Renal cortical epithelial cell (primary cell): ENCODE data around the gene LUZP4. TPM values are rescaled to one million over a fixed set of nuclear protein-coding genes. Genes with fewer than 3 reads are reported as not detected.
"Not testable (repeated sequence)": the region's sequence is repeated elsewhere in the genome, so short reads cannot be mapped to it uniquely, and the experiment has no call there.

Source experiments
- DNase-seq: peaks from one replicate; pipeline ENCODE4 v3.0.0-alpha.2; 2011; ENCODE audit warnings: low read depth
- total RNA-seq: library from RNA; depleted of rRNA; stranded (reverse); fragments of >200 nt; gene quantifications from 2 replicates; pipeline ENCODE4 v1.2.3, GENCODE V29; 2014

Gene LUZP4
- not detected in 2 replicates for total RNA-seq

- DNase-seq, result no peak
These were observed at the start of gene LUZP4 for GRCh38 chrX:115289465-115289864. Gene LUZP4 (plus strand): TSS chrX:115289715. CDS start chrX:115289760, 45 bp downstream.

- DNase-seq, result no peak
These were observed 37.9 kb upstream of the LUZP4 start for GRCh38 chrX:115251458-115252233.

GRCh38 chrX:115255003-115255402 lies 34.5 kb upstream of the LUZP4 start:
- peak; percentile 9 for DNase-seq

- no peak for DNase-seq
These were observed 31.8 kb upstream of the LUZP4 start for GRCh38 chrX:115257711-115258110.

GRCh38 chrX:115259238-115259875 lies 30.2 kb upstream of the LUZP4 start:
- peak; percentile 84 for DNase-seq

GRCh38 chrX:115260330-115260729 lies 29.2 kb upstream of the LUZP4 start:
- peak; percentile 66 for DNase-seq

GRCh38 chrX:115261148-115261547 lies 28.4 kb upstream of the LUZP4 start:
- DNase-seq, result no peak

GRCh38 chrX:115264009-115264408 lies 25.5 kb upstream of the LUZP4 start:
- no peak for DNase-seq

GRCh38 chrX:115266300-115266699 lies 23.2 kb upstream of the LUZP4 start:
- DNase-seq, result peak; percentile 43

GRCh38 chrX:115268421-115268820 lies 21.1 kb upstream of the LUZP4 start:
- DNase-seq, result peak; percentile 18

GRCh38 chrX:115269051-115269683 lies 20.3 kb upstream of the LUZP4 start:
- DNase-seq, result no peak

- no peak for DNase-seq
These were observed 4.6 kb upstream of the LUZP4 start for GRCh38 chrX:115284877-115285276.

GRCh38 chrX:115297189-115297588 lies 7.7 kb downstream of the LUZP4 start:
- DNase-seq, result peak; percentile 33

- DNase-seq, result no peak
These were observed 21.6 kb downstream of the LUZP4 start for GRCh38 chrX:115311139-115311538.

- DNase-seq, result peak; percentile 6
These were observed 22.1 kb downstream of the LUZP4 start for GRCh38 chrX:115311601-115312001.

GRCh38 chrX:115318139-115318538 lies 28.6 kb downstream of the LUZP4 start:
- DNase-seq, result no peak

- no peak for DNase-seq
These were observed 32.9 kb downstream of the LUZP4 start for GRCh38 chrX:115322375-115322774.

- no peak for DNase-seq
These were observed 34.7 kb downstream of the LUZP4 start for GRCh38 chrX:115324194-115324593.

GRCh38 chrX:115329282-115329681 lies 39.8 kb downstream of the LUZP4 start:
- DNase-seq, result not testable (repeated sequence)

GRCh38 chrX:115330498-115331168 lies 41.1 kb downstream of the LUZP4 start:
- peak; percentile 48 for DNase-seq

- peak; percentile 22 for DNase-seq
These were observed 43.3 kb downstream of the LUZP4 start for GRCh38 chrX:115332832-115333231.

GRCh38 chrX:115333446-115333845 lies 43.9 kb downstream of the LUZP4 start:
- no peak for DNase-seq
